Measurements from ENCODE around the gene CRTC1.

CRTC1 gene

DNA sequence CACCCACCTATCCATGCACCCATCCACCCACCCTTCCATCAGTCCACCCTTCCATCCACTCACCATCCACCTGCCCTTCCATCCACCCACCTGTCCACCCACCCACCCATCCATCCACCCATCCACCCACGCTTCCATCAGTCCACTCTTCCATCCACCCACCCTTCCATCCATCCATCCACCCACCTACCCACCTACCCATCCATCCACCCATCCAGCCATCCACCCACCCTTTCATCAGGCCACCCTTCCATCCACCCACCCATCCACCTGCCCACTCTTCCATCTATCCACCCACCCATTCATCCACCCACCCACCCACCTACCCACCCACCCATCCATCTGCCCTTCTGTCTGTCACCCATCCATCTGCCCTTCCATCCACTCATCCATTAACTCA is 29.6 kb upstream of the CRTC1 start:
- no peak for DNase-seq

DNA sequence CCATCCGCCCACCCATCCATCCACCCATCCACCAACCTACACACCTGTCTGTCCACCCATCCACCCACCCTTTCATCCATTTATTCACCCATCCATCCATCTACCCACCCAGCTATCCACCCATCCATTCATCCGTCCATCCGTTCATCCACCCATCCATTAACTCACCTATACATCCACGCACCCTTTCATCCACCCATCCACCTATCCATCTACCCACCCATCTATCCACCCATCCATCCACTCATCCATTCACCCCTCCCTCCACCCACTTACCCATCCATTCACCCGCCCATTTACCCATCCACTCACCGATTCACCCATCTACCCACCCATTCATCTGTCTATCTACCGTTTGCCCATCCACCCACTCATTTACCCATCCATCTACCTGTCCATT is 29.0 kb upstream of the CRTC1 start:
- no peak for DNase-seq

DNA sequence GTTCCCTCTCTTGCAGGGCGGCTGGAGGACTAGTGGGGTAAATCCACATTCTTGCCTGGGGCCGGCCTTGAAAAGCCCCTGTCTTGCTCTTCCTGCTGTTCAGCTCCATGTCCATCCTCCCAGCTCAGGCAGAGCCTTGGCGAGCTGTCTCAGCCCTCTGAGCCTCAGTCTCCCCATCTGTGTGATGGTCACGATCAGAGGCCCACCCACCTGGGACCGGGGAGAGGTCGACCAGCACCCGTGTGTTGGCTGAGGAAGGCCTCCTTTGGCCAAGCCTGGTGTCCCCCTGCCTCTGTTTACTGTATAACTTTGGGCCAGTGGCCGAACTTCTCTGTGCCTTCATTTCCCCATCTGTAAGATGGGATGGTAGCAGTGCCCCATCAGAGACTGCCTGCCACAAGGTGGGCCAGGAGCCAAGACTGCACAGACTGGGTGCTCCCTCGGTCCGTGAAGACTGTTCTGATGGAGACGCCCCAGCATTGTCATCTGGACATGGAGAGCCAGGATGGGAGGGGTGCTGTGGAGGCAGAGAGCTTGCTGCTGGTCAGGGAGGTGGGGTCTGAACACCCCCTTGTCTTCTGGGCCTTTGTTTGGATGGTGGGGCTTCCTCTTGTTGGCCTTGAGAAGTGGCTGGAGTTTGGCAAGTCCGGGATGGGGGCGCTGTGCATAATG is 28.2 kb upstream of the CRTC1 start:
- DNase-seq, result no peak

DNA sequence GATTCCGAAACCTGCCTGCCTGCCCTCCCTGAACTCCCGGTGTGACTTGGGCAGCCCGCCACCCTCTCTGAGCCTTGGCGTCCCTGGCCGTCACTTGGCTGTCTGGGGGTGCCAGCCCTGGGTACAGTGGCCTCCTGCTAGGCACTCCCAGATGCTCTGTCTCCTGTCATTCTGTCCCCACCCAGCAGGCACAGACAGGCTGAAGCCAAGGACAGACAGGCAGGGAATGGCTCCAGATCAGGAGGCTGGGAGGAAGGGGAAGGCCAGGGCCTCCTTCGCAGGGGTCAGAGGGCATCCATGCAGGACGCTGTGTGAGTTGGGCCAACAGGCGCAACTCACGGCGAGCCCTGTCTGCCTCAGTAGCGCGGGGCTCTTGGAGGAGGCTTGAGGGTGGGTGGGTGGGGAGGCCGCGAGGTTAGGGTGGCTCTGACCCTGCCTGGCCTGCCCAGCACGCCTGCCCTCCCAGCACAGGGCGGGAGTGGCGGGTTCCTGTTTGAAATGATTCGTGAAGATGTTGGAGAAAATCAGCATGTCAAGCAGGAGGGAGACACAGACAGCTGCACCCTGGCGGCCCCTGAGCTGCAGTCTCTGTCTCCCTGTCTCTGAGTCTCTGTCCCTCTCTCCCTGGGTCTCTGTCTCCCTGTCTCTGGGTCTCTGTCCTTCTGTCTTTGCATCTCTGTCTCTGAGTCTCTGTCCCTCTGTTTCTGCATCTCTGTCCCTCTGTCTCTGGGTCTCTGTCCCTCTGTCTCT is 27.0 kb upstream of the CRTC1 start:
- no peak for DNase-seq

DNA sequence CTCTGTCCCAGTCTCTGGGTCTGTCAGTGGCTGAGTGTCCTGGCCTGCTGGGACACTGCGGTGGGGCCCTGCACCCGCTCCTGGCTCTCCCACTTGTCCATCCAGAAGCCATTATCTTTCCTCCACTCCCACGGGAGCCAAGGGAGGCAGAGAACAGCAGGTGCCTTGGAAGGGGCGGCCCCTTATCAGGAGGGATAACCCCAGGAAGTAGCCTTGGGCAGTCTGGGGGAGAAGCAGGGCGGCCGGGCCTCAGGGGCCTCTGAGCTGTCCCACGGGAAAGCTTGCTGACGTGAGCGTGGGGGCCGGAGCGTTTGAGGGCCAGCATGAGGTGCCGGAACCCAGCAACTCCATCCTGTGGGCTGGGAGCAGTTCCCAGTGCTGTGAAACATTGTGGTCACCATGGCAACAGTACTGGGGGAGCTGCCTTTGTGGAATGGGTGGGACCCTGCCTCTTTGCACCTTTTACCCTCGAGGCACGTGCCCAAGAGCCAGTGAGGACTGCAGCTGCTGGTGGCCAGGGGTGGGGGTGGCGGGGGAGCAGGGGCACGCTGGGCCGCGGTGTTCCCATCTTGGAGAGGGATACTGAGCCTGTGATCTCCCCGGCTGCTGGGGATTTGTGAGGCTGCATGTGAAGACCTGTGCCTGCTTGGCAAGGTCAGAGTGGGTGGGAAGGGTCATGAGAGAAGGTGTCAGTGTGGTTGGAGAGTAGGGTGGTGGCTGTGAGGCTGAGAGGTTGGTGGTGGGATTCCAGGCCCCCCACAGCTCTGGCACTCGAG is 25.7 kb upstream of the CRTC1 start:
- DNase-seq, result no peak

DNA sequence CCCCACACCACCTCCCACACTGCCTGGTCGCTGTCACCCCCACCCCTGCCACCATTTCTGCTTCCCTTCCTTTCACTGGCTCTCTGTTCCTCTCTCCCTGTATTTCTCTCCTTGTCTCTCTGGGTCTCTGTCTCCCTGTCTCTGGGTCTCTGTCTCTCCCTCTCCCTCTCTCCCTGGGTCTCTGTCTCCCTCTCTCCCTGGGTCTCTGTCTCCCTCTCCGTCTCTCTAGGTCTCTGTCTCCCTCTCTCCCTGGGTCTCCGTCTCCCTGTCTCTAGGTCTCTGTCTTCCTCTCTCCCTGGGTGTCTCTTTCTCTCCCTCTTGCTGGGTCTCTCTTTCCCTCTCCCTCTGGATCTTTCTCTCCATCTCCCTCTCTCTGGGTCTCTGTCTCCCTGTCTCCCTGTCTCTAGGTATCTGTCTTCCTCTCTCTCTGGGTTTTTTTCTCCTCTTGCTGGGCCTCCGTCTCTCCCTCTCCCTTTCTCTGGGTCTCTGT is 25.1 kb upstream of the CRTC1 start:
- no peak for DNase-seq

DNA sequence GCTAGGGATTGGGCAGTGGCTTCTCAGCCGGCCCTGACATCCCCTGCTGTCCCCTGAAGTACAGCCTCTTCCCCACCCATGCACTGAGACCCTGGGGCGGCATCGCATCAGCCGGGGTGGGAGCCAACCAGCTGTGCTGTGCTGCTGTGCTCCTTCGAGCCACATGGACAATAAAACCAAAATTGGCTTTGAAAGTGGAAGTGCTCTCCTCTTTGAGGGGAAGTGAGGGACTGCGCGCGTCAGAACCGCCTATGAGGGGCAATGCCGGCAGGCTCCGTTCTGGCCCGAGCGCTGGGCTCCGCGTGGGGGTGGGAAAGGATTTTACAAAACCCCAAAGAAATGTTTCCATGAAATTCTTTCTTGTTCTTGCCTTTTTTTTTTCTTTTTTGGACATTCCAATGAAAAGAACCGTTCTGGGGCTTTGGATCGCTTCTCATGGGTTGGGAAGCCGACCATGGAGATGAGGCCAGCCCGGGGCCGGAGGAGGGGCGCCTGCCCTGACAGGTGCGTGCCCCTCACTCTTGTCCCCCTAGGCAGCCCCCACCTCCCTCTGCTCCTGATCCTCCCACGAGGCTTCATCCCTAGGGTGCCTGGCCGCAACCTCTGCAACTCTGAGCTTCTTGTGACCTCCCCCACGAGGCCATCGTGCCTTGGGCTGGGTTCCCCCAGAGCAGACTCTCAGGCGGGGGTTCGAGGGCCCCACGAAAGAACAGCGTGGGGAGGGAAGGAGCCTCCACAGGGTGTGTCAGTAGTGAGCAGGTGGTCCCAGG is 24.0 kb upstream of the CRTC1 start:
- no peak for DNase-seq

DNA sequence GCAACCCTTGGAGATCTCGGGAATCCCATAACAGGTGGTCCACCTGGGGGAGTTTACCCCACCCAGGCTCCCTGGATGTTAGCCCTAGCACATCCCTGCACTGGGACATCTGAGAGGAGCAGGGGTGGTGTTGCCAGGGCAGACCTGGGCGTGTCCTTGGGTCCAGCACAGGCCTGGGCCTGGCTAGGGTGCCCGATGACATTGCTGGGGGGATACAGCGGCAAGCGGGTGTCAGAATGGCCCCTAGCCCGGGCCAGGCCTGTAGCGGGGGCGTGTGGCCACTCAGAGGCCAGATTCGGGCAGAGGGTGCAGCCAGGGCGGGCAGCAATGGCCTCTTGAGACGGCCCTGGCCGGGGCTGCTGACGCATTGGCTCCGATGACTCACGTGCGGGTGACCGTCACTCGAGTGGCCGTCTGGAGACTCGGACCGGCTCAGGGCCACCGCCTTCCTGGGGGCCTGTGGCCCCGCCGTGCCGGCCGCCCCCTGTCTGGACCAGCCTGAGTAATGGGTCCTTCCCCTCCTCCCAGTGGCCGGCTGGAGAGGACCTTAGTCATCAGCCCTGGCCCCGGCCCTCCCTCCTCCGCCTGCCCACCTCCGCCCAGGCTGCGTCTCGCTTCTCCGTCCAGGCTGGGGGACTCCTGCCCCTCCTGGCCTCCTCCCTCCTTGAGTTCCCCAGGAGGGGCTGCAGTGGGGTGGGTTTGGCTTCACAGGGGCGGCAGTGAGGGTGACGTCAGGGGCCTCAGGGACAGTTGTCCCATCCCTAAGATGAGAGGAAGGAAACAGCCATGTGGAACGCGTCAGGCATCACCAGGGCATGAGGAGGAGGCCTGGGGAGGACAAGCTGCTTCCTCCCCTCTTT is 23.2 kb upstream of the CRTC1 start:
- no peak for DNase-seq

DNA sequence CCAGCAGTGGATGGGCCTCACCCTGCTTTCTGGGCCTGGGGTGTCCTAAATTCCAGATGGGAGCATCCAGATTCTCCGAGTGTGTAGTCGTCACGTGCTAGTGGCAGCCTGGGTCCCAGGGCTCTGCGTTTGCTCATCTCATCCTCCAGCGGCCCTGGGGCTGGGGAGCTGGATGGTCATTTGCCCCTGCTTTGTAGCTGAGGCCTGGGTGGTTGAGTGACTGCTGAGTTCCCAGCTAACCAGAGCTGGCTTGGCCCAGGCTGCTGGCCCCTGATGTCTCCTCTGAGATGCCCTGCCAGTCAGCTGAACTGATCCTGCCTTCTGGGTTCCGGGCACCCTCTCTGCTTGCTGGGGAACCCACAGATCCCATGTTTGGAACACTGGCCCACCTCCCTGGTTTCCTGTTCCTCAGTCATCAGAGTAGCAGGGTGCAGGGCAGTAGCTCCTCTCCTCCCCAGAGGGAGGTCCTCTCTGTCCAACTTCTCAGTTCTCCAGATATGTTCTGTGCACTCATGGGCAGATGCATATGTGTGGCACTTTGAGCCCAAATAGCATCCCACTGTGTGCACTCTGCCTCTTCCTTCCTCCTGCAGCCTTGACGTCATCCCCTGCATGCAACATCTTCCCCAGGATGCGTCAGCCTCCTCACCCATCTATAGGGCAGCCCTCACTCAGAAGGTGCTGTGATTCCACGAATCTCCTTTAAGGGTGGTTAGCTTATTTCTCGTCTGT is 22.4 kb upstream of the CRTC1 start:
- no peak for DNase-seq

DNA sequence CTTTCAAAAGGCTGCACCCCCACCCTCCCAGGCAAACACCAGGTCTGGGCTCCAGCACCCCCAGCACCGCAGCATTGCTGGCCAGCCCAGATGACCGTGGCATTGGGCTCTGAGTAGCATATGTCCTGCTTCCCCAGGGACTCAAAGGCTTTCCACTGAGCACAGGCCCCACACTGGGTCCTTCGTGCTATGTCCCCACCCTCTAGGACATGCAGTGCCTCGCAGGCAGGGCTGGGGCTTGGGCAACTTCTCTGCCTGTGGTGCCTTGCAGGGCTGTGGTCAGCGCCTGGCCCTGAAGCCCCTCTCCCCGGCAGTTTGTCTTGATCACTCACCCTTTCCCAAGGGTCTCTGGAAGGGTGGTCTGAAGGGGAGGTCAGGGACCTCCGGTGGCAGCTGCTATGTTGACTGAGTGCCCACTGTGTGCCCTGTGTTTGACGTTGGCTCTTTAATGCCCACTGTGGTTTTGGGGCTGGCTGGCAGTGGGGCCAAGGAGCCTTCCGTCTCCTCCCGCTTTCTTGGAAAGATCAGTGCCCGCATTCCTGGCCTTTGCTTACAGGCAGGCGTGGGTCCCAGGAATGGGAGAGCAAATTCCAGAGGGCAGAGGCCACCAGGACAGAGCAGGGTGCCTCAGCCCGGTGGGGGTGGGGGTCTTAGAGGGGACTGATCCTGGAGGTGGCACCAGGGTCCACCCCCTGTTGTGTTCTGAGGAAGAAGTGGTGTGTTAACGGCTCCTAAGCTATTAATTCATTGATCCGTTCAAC is 20.3 kb upstream of the CRTC1 start:
- DNase-seq, result no peak

DNA sequence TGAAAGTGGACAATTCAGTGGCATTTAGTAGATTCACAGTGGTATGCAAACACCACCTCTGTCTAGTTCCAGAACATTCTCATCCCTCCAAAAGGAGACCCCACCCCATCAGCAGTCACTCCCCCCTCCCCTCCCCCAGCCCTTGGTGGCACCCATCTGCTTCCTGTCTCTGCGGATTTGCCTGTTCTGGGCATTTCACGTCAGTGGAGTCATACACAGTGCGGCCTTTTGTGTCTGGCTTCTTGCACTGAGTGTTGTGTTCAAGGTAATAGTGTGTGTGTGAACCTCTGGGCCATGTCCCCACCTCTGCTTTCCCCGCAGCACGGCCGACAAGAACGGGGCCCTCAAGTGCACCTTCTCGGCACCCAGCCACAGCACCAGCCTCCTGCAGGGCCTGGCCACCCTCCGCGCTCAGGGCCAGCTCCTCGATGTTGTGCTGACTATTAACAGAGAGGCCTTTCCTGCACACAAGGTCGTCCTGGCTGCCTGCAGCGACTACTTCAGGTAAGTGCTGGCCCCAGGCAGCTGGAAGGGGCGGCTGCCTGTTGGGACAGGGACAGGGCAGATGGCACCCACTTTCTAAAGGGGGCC is 19.4 kb upstream of the CRTC1 start:
- peak; percentile 66 for DNase-seq

DNA sequence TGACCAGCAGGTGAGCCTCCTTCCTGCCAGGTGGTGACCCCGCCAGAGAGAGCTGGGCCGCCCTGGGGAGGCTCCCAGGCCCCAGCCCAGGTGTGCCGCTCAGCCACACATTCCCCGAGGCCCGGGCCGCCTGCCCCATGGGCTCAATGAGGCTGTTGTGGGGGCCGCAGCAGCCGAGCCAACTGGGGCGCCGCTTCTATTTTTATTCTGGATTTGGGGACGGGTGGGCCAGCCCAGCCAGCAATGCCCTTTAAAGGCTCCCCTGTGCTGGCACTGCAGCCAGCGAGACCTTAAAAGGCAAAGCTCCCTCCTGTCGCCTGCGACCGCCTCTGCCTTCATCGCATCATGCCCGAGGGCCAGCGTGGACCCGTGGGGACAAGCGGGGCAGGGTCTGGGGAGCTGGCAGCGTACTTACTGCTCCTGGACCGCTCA is 17.7 kb upstream of the CRTC1 start:
- DNase-seq, result no peak

DNA sequence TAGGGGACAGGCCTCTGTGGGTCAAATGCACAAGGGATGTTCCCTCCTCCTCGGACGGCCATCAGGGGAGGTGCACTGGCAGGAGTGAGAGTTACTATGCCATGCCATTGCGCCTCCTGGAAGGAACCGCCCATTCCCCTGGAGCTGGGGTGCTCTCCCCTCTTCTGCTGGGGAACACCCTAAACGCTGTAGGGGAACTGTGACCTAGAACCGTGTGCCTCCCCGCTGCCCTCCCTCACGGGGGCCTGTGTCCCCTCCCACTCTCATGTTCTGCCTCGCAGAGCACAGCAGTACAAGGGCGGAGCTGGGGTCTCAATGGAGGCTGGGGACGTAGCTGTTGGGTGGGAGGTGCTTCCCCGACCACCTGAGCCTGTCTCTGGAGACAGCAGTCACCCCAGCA is 17.2 kb upstream of the CRTC1 start:
- DNase-seq, result no peak

DNA sequence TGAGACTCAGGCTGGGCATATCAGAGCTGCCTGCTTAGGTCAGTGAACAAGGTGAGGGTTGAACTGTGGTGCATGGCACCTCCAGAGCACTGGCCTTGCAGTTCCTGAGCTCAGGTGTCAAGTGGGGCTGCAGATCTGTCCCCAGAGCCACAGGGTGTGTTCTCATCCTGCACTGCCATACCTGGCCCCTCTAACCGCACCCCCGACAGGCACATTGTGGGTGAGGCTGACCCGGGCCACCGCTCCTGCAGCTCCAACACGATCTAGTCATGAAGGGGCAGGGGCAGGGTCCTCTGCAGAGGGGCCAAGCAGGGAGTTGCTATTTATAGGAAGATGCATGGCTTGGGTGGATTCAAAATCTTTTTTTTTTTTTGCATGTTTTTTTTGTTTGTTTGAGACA is 16.7 kb upstream of the CRTC1 start:
- DNase-seq, result no peak

DNA sequence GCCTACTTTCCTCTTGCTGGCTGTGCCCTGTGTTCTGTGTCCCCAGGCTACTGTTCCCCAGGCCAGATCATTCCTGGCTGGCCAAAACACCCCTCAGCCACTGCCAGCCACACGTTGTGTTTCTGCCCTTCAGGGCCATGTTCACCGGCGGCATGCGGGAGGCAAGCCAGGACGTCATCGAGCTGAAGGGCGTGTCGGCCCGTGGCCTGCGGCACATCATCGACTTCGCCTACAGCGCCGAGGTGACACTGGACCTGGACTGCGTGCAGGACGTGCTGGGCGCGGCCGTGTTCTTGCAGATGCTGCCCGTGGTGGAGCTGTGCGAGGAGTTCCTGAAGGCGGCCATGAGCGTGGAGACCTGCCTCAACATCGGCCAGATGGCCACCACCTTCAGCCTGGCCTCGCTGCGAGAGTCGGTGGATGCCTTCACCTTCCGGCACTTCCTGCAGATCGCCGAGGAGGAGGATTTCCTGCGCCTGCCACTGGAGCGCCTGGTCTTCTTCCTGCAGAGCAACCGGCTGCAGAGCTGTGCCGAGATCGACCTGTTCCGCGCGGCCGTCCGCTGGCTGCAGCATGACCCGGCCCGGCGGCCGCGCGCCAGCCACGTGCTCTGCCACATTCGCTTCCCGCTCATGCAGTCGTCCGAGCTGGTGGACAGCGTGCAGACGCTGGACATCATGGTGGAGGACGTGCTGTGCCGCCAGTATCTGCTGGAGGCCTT is 15.8 kb upstream of the CRTC1 start:
- DNase-seq, result no peak

DNA sequence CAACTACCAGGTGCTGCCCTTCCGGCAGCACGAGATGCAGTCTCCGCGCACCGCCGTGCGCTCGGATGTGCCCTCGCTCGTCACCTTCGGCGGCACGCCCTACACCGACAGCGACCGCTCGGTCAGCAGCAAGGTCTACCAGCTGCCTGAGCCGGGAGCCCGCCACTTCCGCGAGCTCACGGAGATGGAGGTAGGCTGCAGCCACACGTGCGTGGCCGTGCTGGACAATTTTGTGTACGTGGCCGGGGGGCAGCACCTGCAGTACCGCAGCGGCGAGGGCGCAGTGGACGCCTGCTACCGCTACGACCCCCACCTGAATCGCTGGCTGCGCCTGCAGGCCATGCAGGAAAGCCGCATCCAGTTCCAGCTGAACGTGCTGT is 15.2 kb upstream of the CRTC1 start:
- DNase-seq, result no peak

DNA sequence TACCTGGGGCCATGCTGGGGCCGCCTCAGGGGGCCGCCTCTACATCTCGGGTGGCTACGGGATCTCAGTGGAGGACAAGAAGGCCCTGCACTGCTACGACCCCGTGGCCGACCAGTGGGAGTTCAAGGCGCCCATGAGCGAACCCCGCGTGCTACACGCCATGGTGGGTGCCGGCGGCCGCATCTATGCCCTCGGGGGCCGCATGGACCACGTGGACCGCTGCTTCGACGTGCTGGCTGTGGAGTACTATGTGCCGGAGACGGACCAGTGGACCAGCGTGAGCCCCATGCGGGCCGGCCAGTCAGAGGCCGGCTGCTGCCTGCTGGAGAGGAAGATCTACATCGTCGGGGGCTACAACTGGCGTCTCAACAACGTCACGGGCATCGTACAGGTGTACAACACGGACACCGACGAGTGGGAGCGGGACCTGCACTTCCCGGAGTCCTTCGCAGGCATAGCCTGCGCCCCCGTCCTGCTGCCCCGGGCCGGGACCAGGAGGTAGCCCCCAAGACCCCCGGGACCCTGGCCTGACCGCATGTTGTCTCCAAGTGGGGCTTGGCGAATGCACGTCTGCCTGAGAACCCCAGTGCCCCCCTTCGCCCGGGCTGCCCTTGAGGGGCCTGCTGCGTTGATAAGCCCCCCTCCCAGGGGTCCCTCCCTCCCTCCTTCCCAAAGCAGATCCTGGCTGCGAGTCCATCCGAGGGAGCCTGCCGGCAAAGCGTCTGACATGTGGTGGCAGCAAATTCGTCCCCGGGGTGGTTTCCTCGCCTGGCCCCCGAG is 14.5 kb upstream of the CRTC1 start:
- DNase-seq, result no peak

DNA sequence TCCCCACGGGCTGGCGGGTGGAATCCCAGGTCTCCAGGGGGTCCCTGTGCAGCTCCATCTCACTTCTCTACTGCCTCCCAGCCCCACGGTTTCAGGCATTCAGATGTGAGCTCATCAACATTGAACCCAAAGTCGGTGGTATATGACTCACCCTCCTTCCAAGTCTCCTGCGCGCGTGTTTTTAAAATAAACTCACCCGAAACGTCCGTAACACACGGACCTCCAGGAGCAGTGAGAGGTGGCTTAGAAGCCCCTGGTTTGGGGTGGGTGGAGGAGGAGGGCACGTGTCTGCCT is 14.0 kb upstream of the CRTC1 start:
- DNase-seq, result no peak

DNA sequence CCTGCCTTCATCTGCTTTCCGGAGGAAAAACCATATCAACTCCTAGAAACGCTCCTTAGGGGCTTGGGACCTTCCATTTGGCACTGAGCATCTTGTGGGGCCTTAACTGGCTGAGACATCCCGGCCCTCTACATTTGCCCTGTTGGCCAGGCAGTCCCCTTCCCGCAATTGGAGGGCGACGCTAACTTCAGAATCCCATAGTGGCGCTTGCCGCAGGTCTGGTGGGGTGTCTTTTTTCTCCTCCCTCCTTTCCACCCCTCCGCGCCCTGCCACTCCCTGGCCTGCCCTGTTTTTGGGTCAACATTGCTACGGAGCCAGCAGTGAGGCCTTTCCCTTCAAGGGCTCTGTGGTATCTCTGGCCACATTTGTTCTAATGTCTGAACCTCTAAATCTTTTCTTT is 13.6 kb upstream of the CRTC1 start:
- DNase-seq, result no peak
